Prostate gland (tissue), 2 donors: Measurements from ENCODE around the gene BTBD19. TPM values are rescaled to one million over a fixed set of nuclear protein-coding genes. Genes with fewer than 3 reads are reported as not detected.

Source experiments
- DNase-seq: peaks from one replicate; pipeline ENCODE4 v3.0.0-alpha.2; 2019; ENCODE audit warnings: low spot score
- H3K27ac ChIP-seq, 2 donors: fragments of 200-600 bp; sonication (generic); 2 replicates each; pipeline ENCODE4 v1.5.1; 2017 to 2019
- H3K27me3 ChIP-seq: fragments of 200-600 bp; sonication (generic); replicated peaks from 2 replicates; pipeline ENCODE4 v1.5.1; 2019; ENCODE audit not compliant: insufficient read depth
- H3K36me3 ChIP-seq, 2 donors: fragments of 200-600 bp; sonication (generic); 1 replicate in 1 of 2; 2 replicates in 1 of 2; pipeline versions ENCODE4 v1.5.1 to v1.8.1; 2017 to 2019
- H3K4me1 ChIP-seq: fragments of 200-600 bp; sonication (generic); replicated peaks from 2 replicates; pipeline ENCODE4 v1.5.1; 2019
- H3K4me3 ChIP-seq, 2 donors: fragments of 200-600 bp; sonication (generic); 2 replicates each; pipeline ENCODE4 v1.5.1; 2017 to 2019
- H3K9me3 ChIP-seq: fragments of 200-600 bp; sonication (generic); 2 replicates; pipeline ENCODE4 v1.5.1; 2017
- CTCF ChIP-seq, 4 experiments: fragments of 200-600 bp in 2 of 4; fragments of 450-650 bp in 2 of 4; sonication (generic) in 2 of 4; IDR thresholded peaks; 1 replicate in 3 of 4; 2 replicates in 1 of 4; pipeline ENCODE4 v1.5.1; 2016 to 2019; ENCODE audit warnings: antibody characterized with exemption in 4 of 4, mild to moderate bottlenecking in 2 of 4, moderate library complexity in 2 of 4
- POLR2A ChIP-seq: fragments of 450-650 bp; IDR thresholded peaks from one replicate; pipeline ENCODE4 v1.6.1; 2016; ENCODE audit warnings: antibody characterized with exemption, mild to moderate bottlenecking
- POLR2AphosphoS5 ChIP-seq: sonication (generic); formaldehyde crosslinking; IDR thresholded peaks from one replicate; pipeline ENCODE4 v1.6.1; 2017; ENCODE audit warnings: antibody characterized with exemption
- WGBS: methylation state at CpG from one replicate; pipeline ENCODE4 v1.1.5; 2018; 5-methylcytosine and 5-hydroxymethylcytosine counted together
- intact Hi-C: fragments of 100-400 bp; cut with DNase I; formaldehyde crosslinking; loops from one replicate; pipeline ENCODE4 v1.14.2; 2022
- total RNA-seq, 2 donors: library from RNA; depleted of rRNA; stranded (reverse); fragments of >200 nt; gene quantifications; one replicate each; pipeline ENCODE4 v1.1.0, GENCODE V29; 2016

The BTBD19 gene
- total RNA-seq, 2 donors from 2014 or later = 0.50 to 10.5 TPM

DNA sequence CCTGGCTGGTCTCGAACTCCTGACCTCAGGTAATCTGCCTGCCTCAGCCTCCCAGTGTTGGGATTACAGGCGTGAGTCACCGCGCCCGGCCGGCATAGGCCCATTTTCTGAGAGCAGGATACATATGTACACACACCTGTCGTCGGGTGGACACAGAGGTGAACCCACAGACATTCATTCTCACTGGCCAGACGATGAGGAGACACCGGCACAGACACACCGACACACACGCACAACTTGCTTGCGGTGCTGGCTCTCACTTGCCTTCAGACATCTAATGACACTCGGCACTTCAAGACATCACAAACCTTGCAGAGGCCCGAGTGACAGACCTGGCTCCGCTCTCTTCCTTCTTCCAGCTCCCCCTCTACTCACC, 34.2 kb downstream of the BTBD19 start:
- intact Hi-C loops = loop anchor here (5.0 kb wide), 1 partner anchor 145 kb away; the partner anchor contains the start of gene EIF2B3

DNA sequence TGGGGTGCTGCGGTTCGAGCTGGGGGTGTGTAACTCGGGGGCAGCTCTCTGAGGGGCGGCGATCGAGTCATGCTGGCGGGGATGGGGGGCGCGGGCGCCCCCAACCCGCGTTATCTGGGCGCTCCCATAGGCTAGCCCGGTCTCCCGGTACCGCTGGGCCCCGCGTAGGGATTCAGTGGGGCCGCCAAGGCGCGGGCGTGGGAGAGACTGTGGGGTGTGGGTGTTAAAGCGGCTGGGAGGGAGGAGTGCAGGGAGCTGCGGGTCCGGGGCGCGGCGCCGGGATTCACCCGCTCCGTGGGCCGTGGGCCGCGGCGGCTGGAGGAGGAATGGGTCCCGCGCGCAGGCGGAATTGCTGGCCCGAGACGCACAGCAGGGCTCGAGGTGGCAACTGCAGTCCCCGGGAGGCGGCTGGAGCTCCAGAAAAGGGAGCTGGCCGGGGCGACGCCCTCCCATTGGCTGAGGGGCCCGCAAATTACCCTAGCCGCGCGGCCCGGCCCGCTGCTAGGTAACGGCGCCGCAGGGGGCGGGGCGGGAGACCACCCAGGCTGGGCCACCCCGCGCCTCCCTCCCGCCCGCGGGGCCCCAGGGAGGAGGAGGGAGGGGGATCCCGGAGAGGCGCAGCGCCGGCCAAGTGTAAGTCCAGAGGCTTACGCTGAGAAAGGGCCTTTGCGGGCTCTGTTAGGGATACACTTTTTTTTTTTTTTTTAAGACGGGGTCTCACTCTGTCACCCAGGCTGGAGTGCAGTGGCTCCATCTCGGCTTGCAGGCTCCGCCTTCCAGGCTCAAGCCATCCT, 34.7 kb downstream of the BTBD19 start, which contains the start of gene PTCH2:
TSS of gene PTCH2 (minus strand) at position 392 of the 794 bp plus-strand sequence. CDS start at position 71, 321 bp downstream.
- 2% methylated on average over 58 of the region's 72 CpGs for WGBS
- TF ChIP-seq POLR2A (peak; percentile 42), CTCF (IDR thresholded peaks at IDR 0.05) (peak in 1 of 4 experiments; percentile 17), POLR2AphosphoS5 (peak; percentile 37)
- Histone ChIP-seq H3K36me3 (no peaks in the 10 kb centered on the region), H3K27ac (peak within 1 kb of the TSS; percentile 45 to 46), H3K4me1 (no peaks in the 10 kb centered on the region), H3K9me3 (no peaks in the 10 kb centered on the region), H3K4me3 (peak within 1 kb of the TSS; percentile 34 to 46), H3K27me3 (no peaks in the 10 kb centered on the region)
- intact Hi-C loops = loop anchor here (5.0 kb wide), 1 partner anchor 144 kb away; the partner anchor contains the start of gene EIF2B3
- DNase-seq = peak; percentile 51

More for the DNA sequence above, 34.2 kb downstream of the BTBD19 start:
- H3K4me3 ChIP-seq = peak overlapping the region; percentile 34 to 46
- WGBS = 34% methylated on average over 16 of the region's 16 CpGs
- DNase-seq = no peak
- H3K4me1 ChIP-seq = no peaks in the 10 kb centered on the region
- peak overlapping the region; percentile 45 to 46 for H3K27ac ChIP-seq
- TF ChIP-seq POLR2A = no peak
- TF ChIP-seq CTCF (IDR thresholded peaks at IDR 0.05) = no peak
- no peak for TF ChIP-seq POLR2AphosphoS5
- no peaks in the 10 kb centered on the region for H3K36me3 ChIP-seq
- no peaks in the 10 kb centered on the region for H3K9me3 ChIP-seq
- H3K27me3 ChIP-seq = no peaks in the 10 kb centered on the region

DNA sequence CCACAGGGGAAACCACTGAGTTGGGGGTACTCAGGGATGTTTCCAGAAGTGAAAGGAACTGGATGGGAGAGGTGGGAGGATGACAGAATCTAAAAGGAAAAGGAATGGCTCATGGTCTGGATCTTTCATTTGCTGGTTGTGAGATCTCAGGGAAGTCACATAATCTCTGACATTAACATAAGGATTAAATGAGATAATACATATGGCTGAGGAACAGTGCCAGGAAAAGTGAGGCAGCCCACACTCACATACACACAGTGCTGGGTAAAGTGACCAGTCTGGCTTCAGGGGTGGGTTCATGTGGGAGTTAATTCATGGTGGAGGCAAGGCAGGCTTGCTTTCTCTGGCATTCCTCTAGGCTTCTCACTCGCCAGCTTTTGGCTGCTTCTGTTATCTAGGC, 38.7 kb downstream of the BTBD19 start:
- Histone ChIP-seq H3K4me3 (no peak overlapping the region), H3K4me1 (no peaks in the 10 kb centered on the region), H3K27me3 (no peaks in the 10 kb centered on the region), H3K27ac (no peak overlapping the region), H3K36me3 (no peaks in the 10 kb centered on the region), H3K9me3 (no peaks in the 10 kb centered on the region)
- 86% methylated on average over 1 of the region's 1 CpG for WGBS
- TF ChIP-seq POLR2A (no peak), POLR2AphosphoS5 (no peak), CTCF (IDR thresholded peaks at IDR 0.05) (no peak)
- intact Hi-C loops = no loop called here
- DNase-seq = no peak

- intact Hi-C loops = no loop called here
- Histone ChIP-seq H3K9me3 (no peaks in the 10 kb centered on the region), H3K36me3 (no peaks in the 10 kb centered on the region), H3K27me3 (no peaks in the 10 kb centered on the region), H3K4me1 (no peaks in the 10 kb centered on the region), H3K27ac (no peak overlapping the region), H3K4me3 (no peak overlapping the region)
- TF ChIP-seq CTCF (IDR thresholded peaks at IDR 0.05) = no peak
- TF ChIP-seq POLR2AphosphoS5 = no peak
- no peak for TF ChIP-seq POLR2A
- no peak for DNase-seq
- WGBS = 86% methylated on average over 1 of the region's 1 CpG
Measured at GRCh38 chr1:44847845-44848244, 39.5 kb downstream of the BTBD19 start.
